Measurements from ENCODE around the gene G6PC2.
A peak's percentile ranks its signal among the peaks of the same experiment; 100 is the strongest.

The G6PC2 gene

DNA sequence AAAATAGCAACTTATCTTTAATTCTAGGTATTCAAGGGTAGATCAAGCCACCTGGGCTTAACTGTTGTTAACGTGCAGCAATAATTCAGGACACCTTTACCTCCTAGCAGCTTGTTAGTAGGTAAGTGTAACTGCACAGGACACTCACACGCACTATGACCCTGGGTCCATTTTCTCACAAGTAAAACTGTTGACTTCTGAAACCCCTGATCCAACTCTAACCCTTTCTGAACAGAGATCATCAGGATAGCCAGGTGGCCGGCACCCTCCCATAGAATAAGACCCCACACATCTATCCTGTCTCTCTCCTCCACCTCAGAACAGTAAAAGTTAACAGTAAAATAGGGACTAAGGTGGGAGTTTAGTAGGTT, 11.5 kb upstream of the G6PC2 start:
- DNase-seq (ENCODE audit: extremely low read depth, insufficient read length), result no peak
- no peaks in the 10 kb centered on the region; the same call in 1 of the 2 replicates for H3K36me3 ChIP-seq (ENCODE audit: control insufficient read depth, insufficient read depth, low read length)
- no peaks in the 10 kb centered on the region for H3K27me3 ChIP-seq (replicated peaks; ENCODE audit: control insufficient read depth, insufficient read depth, low read length)
- TF ChIP-seq, protein P1, sequence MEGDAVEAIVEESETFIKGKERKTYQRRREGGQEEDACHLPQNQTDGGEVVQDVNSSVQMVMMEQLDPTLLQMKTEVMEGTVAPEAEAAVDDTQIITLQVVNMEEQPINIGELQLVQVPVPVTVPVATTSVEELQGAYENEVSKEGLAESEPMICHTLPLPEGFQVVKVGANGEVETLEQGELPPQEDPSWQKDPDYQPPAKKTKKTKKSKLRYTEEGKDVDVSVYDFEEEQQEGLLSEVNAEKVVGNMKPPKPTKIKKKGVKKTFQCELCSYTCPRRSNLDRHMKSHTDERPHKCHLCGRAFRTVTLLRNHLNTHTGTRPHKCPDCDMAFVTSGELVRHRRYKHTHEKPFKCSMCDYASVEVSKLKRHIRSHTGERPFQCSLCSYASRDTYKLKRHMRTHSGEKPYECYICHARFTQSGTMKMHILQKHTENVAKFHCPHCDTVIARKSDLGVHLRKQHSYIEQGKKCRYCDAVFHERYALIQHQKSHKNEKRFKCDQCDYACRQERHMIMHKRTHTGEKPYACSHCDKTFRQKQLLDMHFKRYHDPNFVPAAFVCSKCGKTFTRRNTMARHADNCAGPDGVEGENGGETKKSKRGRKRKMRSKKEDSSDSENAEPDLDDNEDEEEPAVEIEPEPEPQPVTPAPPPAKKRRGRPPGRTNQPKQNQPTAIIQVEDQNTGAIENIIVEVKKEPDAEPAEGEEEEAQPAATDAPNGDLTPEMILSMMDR (IDR thresholded peaks at IDR 0.05; ENCODE audit: insufficient read depth, low read length, poor library complexity, severe bottlenecking), result no peak
- H3K4me3 ChIP-seq (replicated peaks; ENCODE audit: low read depth, low read length), result peak overlapping the region; percentile 87

DNA sequence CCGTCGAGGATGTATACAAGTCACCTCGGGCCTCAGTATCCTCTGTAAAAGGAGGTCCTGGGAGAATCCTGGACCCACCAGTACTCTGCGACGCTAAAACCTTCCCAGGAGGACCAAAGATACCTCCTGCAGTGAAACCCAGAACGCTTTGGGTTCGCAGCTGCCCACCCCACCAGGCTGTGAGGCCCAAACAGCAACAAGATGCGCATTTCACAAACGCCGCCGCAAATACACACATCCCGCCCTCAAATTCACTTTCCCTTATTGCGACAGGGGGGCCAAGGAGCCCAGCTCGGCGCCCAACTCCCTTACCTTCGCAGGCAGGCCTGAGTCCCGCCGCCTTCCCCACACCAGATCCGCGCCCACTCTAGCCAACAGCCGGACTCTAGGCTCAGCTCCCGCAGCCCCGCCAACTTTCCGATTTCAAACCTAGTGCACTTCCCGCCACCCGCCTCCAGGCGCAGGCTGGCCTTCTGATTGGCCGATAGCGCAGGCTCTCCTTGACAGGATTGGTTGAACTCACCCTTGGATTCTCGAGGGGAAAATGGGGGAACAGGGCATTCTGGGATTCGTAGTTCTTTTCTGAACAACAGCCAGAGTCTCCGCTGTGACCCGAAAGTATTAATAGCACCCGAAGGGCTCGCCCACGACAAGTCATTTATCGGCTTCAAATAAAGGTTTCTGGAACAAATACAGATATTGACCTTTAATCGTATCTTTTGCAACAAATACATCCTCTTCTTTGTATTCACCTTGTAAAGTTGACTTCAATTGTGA, 10.9 kb upstream of the G6PC2 start, which contains the start of gene SPC25:
SPC25 (minus strand) TSS at position 425 of the 777 bp plus-strand sequence. CDS start 911 bp downstream, outside the sequence.
- no peaks in the 10 kb centered on the region; the same call in 1 of the 2 replicates for H3K36me3 ChIP-seq (ENCODE audit: control insufficient read depth, insufficient read depth, low read length)
- H3K27me3 ChIP-seq (replicated peaks; ENCODE audit: control insufficient read depth, insufficient read depth, low read length), result no peaks in the 10 kb centered on the region
- H3K4me3 ChIP-seq (replicated peaks; ENCODE audit: low read depth, low read length), result peak within 1 kb of the TSS; percentile 87
- TF ChIP-seq, protein P1 (IDR thresholded peaks at IDR 0.05; ENCODE audit: insufficient read depth, low read length, poor library complexity, severe bottlenecking), result no peak
- DNase-seq (ENCODE audit: extremely low read depth, insufficient read length), result peak; percentile 87

GRCh38 chr2:168892327-168892726, 8.8 kb upstream of the G6PC2 start:
- no peaks in the 10 kb centered on the region; the same call in 1 of the 2 replicates for H3K36me3 ChIP-seq (ENCODE audit: control insufficient read depth, insufficient read depth, low read length)
- no peak for DNase-seq (ENCODE audit: extremely low read depth, insufficient read length)
- no peaks in the 10 kb centered on the region for H3K27me3 ChIP-seq (replicated peaks; ENCODE audit: control insufficient read depth, insufficient read depth, low read length)
- no peak overlapping the region for H3K4me3 ChIP-seq (replicated peaks; ENCODE audit: low read depth, low read length)
- TF ChIP-seq, protein P1 (IDR thresholded peaks at IDR 0.05; ENCODE audit: insufficient read depth, low read length, poor library complexity, severe bottlenecking), result no peak

DNA sequence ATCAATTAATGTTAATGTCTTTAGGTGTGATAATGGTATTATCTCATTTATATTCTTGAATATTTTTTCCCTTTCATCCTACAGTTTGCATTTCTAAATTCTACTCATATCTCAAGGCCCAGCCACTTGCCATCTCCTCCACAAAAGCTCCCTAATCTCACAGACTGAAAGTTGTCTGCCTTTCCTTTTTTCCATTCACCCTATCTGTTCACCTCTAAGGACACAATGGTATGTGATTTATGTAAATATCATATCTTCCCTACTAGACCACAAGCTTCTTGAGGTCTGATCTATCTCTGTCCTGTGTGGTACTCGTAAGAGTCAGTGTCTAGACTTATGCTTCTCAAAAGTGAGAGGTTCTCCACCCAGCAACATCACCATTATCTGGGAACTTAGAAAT, 7.0 kb upstream of the G6PC2 start:
- H3K27me3 ChIP-seq (replicated peaks; ENCODE audit: control insufficient read depth, insufficient read depth, low read length), result no peaks in the 10 kb centered on the region
- DNase-seq (ENCODE audit: extremely low read depth, insufficient read length), result no peak
- no peak overlapping the region for H3K4me3 ChIP-seq (replicated peaks; ENCODE audit: low read depth, low read length)
- TF ChIP-seq, protein P1 (IDR thresholded peaks at IDR 0.05; ENCODE audit: insufficient read depth, low read length, poor library complexity, severe bottlenecking), result no peak
- no peaks in the 10 kb centered on the region for H3K36me3 ChIP-seq (ENCODE audit: control insufficient read depth, insufficient read depth, low read length)

GRCh38 chr2:168894720-168895119, 6.4 kb upstream of the G6PC2 start:
- TF ChIP-seq, protein P1 (IDR thresholded peaks at IDR 0.05; ENCODE audit: insufficient read depth, low read length, poor library complexity, severe bottlenecking), result no peak
- Histone ChIP-seq H3K27me3 (replicated peaks; ENCODE audit: control insufficient read depth, insufficient read depth, low read length) (no peaks in the 10 kb centered on the region), H3K36me3 (ENCODE audit: control insufficient read depth, insufficient read depth, low read length) (no peaks in the 10 kb centered on the region), H3K4me3 (replicated peaks; ENCODE audit: low read depth, low read length) (no peak overlapping the region)
- no peak for DNase-seq (ENCODE audit: extremely low read depth, insufficient read length)
